Activated CD4-positive, alpha-beta memory T cell treated with anti-CD3 and anti-CD28 coated beads, Interleukin-2, amount 10 ng/mL, durations not matched to agents 7 days and 5 days (primary cell): ENCODE data around the gene NDUFV1. TPM values are rescaled to one million over a fixed set of nuclear protein-coding genes. Genes with fewer than 3 reads are reported as not detected.
"Not testable (repeated sequence)": the region's sequence is repeated elsewhere in the genome, so short reads cannot be mapped to it uniquely, and the experiment has no call there.

ENCODE experiments used
- CTCF ChIA-PET: fragments of 350-600 bp; sonication (Branson Sonifier 250); formaldehyde crosslinking; loops from one replicate; lab custom pipeline; 2021; ENCODE audit warnings: antibody characterized with exemption, inconsistent platforms; lab: Charles Lee
- POLR2A ChIA-PET: fragments of 350-600 bp; sonication (Branson Sonifier 250); formaldehyde crosslinking; loops from one replicate; lab custom pipeline; 2021; ENCODE audit warnings: antibody characterized with exemption; lab: Charles Lee
- DNase-seq: peaks from one replicate; pipeline ENCODE4 v3.0.0-alpha.2; 2020
- H3K27ac Mint-ChIP-seq: one replicate; pipeline ENCODE4 v1.8.0; 2021; ENCODE audit warnings: mild to moderate bottlenecking, mixed read lengths
- H3K27me3 Mint-ChIP-seq: one replicate; pipeline ENCODE4 v1.8.0; 2021; ENCODE audit warnings: mixed read lengths
- H3K36me3 Mint-ChIP-seq: one replicate; pipeline ENCODE4 v1.8.0; 2021; ENCODE audit warnings: low read depth, mixed read lengths
- H3K4me1 Mint-ChIP-seq: one replicate; pipeline ENCODE4 v1.8.0; 2021; ENCODE audit warnings: mixed read lengths
- H3K4me3 Mint-ChIP-seq: one replicate; pipeline ENCODE4 v1.8.0; 2021; ENCODE audit warnings: mild to moderate bottlenecking, mixed read lengths
- H3K9me3 Mint-ChIP-seq: one replicate; pipeline ENCODE4 v1.8.0; 2021; ENCODE audit warnings: mixed read lengths
- total RNA-seq, 2 experiments: library from RNA; stranded (reverse); gene quantifications; one replicate each; pipeline ENCODE4 v1.2.3, GENCODE V29; 2021

NDUFV1 gene
- total RNA-seq, 2 experiments from 2014 or later = 174 to 193 TPM

DNA sequence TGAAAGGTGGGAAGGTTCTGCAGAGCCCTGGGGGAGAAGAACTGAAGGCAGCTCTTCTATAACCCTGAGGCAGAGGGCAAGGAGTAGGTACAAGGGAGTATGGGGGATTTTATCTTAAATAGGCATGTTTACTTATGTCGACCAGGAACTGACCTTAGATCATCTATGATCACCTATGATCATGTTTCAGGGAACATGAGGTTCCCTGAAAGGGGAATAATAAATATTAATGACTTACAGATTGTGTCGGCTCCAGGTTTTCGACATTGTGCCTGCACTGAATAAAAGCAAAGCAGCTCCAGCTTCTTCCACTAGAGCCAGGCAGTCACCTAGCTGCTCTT, 13.2 kb upstream of the NDUFV1 start:
- POLR2A ChIA-PET = no interaction called here
- DNase-seq = no peak
- no peaks in the 10 kb centered on the region for H3K4me1 Mint-ChIP-seq
- no peaks in the 10 kb centered on the region for H3K36me3 Mint-ChIP-seq
- CTCF ChIA-PET = no interaction called here
- no peak overlapping the region for H3K4me3 Mint-ChIP-seq
- H3K27me3 Mint-ChIP-seq = peaks cover 4% of the 10 kb centered on the region
- no peaks in the 10 kb centered on the region for H3K9me3 Mint-ChIP-seq
- H3K27ac Mint-ChIP-seq = no peak overlapping the region

DNA sequence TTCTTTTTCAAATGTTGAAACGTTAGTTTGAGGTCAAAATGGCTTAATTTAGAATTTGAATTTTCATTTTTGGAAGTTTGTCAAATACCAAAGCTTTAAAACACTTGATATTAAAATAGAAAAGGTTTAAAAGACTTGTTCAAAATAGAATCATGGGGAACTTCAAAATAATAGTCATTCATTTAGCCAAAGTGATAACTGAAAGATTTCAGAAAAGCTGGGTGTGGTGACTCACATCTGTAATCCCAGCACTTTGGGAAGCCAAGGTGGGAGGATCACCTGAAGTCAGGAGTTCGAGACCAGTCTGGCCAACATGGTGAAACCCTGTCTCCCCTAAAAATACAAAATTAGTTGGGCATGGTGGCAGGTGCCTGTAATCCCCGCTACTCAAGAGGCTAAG, 12.3 kb upstream of the NDUFV1 start:
- ChIA-PET POLR2A (no interaction called here), CTCF (no interaction called here)
- Mint-ChIP-seq H3K27ac (no peak overlapping the region), H3K9me3 (no peaks in the 10 kb centered on the region), H3K36me3 (no peaks in the 10 kb centered on the region), H3K4me3 (no peak overlapping the region), H3K27me3 (peaks cover 4% of the 10 kb centered on the region), H3K4me1 (peaks cover under 1% of the 10 kb centered on the region)
- no peak for DNase-seq

DNA sequence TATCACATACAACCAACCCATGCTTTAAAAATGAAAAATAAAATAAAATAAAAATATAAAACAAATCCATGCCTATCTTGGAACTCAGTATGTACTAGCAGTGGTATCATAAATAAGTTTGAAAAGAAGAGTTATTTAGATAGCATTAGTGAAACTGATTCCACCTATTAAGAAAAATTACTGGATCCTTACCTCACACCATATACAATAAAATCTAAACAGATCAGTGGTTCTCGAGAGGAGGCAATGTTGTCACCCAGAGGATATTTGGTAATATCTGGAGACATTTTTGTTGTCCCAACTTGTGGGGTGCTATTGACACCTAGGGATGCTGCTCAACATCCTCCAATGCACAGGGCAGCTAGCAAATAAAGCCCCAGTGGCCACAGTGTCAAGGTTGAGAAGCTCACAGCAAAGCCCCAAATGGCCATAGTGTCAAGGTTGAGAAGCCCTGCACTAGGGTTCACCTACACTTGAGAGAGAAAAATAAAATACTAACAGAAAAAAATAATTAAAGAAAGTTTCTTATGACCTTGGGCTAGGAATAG, 9.9 kb upstream of the NDUFV1 start:
- no peak for DNase-seq
- POLR2A ChIA-PET = no interaction called here
- CTCF ChIA-PET = no interaction called here

DNA sequence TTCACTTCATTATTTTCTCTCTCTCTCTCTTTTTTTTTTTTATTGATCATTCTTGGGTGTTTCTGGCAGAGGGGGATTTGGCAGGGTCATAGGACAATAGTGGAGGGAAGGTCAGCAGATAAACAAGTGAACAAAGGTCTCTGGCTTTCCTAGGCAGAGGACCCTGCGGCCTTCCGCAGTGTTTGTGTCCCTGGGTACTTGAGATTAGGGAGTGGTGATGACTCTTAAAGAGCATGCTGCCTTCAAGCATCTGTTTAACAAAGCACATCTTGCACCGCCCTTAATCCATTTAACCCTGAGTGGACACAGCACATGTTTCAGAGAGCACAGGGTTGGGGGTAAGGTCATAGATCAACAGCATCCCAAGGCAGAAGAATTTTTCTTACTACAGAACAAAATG, 9.3 kb upstream of the NDUFV1 start:
- H3K36me3 Mint-ChIP-seq, DNase-seq, H3K27ac Mint-ChIP-seq, H3K4me3 Mint-ChIP-seq, H3K9me3 Mint-ChIP-seq, CTCF ChIA-PET, POLR2A ChIA-PET: not testable (repeated sequence)
- Mint-ChIP-seq H3K27me3 (peaks cover 17% of the 10 kb centered on the region), H3K4me1 (peaks cover 14% of the 10 kb centered on the region)

More for the DNA sequence above, 9.9 kb upstream of the NDUFV1 start:
- Mint-ChIP-seq H3K9me3 (no peaks in the 10 kb centered on the region), H3K27me3 (peaks cover 17% of the 10 kb centered on the region), H3K36me3 (no peaks in the 10 kb centered on the region), H3K4me3 (no peak overlapping the region), H3K4me1 (peaks cover 14% of the 10 kb centered on the region), H3K27ac (no peak overlapping the region)

DNA sequence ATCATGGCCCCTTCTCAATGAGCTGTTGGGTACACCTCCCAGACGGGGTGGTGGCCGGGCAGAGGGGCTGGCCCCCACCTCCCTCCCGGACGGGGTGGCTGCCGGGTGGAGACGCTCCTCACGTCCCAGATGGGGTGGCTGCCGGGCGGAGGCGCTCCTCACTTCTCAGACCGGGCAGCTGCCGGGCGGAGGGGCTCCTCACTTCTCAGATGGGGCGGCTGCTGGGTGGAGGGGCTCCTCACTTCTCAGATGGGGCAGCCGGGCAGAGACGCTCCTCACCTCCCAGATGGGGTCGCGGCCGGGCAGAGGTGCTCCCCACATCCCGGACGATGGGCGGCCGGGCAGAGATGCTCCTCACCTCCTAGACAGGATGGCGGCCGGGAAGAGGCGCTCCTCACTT, 8.8 kb upstream of the NDUFV1 start:
- H3K36me3 Mint-ChIP-seq, H3K9me3 Mint-ChIP-seq, H3K27ac Mint-ChIP-seq, H3K4me3 Mint-ChIP-seq, POLR2A ChIA-PET, DNase-seq, CTCF ChIA-PET: not testable (repeated sequence)
- H3K4me1 Mint-ChIP-seq = peaks cover 14% of the 10 kb centered on the region
- peaks cover 21% of the 10 kb centered on the region for H3K27me3 Mint-ChIP-seq

DNA sequence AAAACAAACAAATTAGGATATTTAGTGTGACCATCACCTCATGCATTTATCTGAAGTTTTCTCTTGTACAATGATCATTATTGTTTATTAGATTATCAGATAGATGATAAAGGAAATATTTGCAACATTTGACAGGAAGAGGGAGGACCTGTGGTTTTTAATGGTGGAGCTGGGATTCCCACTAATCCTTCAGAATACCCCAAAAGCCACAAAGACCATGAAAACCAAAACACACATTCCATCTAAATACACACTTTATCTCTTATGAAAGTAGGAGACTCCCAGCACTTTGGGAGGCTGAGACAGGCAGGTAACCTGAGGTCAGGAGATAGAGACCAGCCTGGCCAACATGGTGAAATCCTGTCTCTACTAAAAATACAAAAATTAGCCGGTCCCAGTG, 7.6 kb upstream of the NDUFV1 start:
- H3K27me3 Mint-ChIP-seq = peaks cover 21% of the 10 kb centered on the region
- no peak for DNase-seq
- ChIA-PET POLR2A (no interaction called here), CTCF (no interaction called here)
- H3K4me3 Mint-ChIP-seq = no peak overlapping the region
- H3K36me3 Mint-ChIP-seq = no peaks in the 10 kb centered on the region
- no peaks in the 10 kb centered on the region for H3K9me3 Mint-ChIP-seq
- H3K4me1 Mint-ChIP-seq = peaks cover 14% of the 10 kb centered on the region
- no peak overlapping the region for H3K27ac Mint-ChIP-seq

DNA sequence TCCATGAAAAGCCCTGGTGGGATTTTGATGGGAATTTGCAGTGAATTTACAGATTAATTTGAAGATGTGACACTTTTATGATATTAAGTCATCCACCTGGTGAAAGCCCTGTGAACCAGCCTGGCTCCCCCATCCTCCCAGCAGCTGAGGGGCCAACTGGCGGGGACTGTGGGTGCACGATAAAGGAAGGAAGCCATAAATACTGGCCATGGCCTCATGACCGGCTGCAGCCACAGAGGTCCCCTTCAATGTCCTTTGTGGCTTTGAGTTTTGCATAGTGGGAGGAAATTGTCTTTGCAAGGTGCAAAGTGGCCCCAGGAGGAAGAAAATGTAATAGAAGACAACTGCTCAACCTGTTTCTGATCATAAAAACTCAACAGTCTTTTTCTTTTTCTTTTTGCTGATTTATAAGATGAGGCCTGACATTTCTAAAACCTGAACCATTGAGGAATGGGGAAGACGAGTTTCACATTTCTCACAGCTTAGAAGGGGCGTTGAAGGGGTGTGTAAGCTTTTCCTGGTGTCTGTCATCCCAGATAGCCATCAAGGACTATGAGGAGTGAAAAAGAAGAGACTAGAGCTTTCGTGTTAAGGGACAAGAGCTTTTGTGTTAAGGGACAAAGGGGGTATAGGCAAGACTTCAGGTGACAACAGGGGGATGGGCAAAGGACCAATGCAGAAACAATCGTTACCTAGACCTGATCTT, 6.3 kb upstream of the NDUFV1 start:
- CTCF ChIA-PET = no interaction called here
- Mint-ChIP-seq H3K4me1 (peaks cover 15% of the 10 kb centered on the region), H3K27ac (no peak overlapping the region), H3K9me3 (no peaks in the 10 kb centered on the region), H3K27me3 (peaks cover 21% of the 10 kb centered on the region), H3K36me3 (no peaks in the 10 kb centered on the region), H3K4me3 (no peak overlapping the region)
- DNase-seq = no peak
- POLR2A ChIA-PET = no interaction called here

DNA sequence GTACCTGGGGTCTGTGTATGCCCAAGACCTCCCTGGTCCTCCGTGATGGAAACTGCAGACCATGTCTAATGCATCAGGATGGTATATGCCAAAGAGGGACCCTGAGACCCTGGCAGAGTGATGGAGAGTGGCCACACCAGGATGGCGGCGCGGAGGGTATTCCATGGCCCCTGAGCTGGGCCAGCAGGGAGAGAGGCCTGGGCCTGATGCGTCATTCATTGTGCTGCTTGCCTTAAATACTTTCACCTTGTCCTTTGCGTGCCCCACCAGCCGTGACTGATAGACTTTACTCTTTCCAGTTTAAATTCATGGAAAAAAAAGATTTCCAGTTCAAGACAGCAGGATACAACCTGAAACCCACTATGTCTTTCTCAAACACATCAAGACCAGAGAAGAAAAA, 5.6 kb upstream of the NDUFV1 start:
- Mint-ChIP-seq H3K27me3 (peaks cover 21% of the 10 kb centered on the region), H3K27ac (no peak overlapping the region), H3K4me3 (no peak overlapping the region), H3K9me3 (no peaks in the 10 kb centered on the region), H3K4me1 (peaks cover 20% of the 10 kb centered on the region), H3K36me3 (no peaks in the 10 kb centered on the region)
- CTCF ChIA-PET = no interaction called here
- no peak for DNase-seq
- POLR2A ChIA-PET = no interaction called here

DNA sequence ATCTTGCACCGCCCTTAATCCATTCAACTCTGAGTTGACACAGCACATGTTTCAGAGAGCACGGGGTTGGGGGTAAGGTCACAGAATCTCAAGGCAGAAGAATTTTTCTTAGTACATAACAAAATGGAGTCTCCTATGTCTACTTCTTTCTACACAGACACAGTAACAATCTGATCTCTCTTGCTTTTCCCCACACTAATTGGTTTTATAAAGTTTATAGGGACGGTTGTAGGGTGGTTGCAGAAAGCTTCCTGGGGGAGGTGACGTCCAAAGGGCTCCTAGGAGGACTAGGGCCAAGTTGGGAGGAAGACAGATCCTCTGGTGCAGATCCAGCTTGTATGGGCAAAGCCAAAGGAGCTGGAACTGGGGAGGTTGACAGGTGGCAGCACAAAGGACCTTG, 2.6 kb upstream of the NDUFV1 start:
- CTCF ChIA-PET, DNase-seq, H3K4me3 Mint-ChIP-seq, H3K36me3 Mint-ChIP-seq, H3K27ac Mint-ChIP-seq, POLR2A ChIA-PET, H3K9me3 Mint-ChIP-seq: not testable (repeated sequence)
- peaks cover 18% of the 10 kb centered on the region for H3K27me3 Mint-ChIP-seq
- H3K4me1 Mint-ChIP-seq = peaks cover 35% of the 10 kb centered on the region

DNA sequence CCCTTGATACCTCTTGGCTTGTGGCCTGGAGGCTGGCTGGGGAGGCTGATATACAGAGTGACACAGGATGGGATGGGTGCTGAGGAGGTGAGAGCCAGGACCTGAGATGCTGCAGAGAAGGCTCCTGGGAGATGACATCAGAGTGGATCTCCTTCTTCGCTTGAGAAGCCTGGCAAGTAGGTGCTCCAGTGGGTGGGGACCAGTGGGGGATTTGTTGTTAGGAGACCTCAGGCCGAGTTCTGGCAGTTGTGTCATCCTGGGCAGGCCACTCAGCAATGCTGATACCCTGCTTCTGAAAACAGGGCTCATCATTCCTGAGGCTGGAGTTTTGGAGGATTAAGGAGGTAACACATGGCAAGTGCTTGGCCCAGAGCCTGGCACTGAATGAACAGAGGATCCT, 1.9 kb upstream of the NDUFV1 start:
- no peak overlapping the region for H3K27ac Mint-ChIP-seq
- no peak for DNase-seq
- peaks cover 16% of the 10 kb centered on the region for H3K27me3 Mint-ChIP-seq
- no peak overlapping the region for H3K4me3 Mint-ChIP-seq
- peaks cover 14% of the 10 kb centered on the region for H3K36me3 Mint-ChIP-seq
- POLR2A ChIA-PET = interaction anchor here (1.6 kb wide), 1 partner anchor 10 kb away, joined by 9 read pairs; no protein-coding TSS in a partner anchor
- CTCF ChIA-PET = interaction anchor here (0.9 to 1.2 kb wide), 2 partner anchors 22 to 33 kb away, joined by 3 read pairs; no protein-coding TSS in a partner anchor
- H3K9me3 Mint-ChIP-seq = no peaks in the 10 kb centered on the region
- H3K4me1 Mint-ChIP-seq = peaks cover 33% of the 10 kb centered on the region

DNA sequence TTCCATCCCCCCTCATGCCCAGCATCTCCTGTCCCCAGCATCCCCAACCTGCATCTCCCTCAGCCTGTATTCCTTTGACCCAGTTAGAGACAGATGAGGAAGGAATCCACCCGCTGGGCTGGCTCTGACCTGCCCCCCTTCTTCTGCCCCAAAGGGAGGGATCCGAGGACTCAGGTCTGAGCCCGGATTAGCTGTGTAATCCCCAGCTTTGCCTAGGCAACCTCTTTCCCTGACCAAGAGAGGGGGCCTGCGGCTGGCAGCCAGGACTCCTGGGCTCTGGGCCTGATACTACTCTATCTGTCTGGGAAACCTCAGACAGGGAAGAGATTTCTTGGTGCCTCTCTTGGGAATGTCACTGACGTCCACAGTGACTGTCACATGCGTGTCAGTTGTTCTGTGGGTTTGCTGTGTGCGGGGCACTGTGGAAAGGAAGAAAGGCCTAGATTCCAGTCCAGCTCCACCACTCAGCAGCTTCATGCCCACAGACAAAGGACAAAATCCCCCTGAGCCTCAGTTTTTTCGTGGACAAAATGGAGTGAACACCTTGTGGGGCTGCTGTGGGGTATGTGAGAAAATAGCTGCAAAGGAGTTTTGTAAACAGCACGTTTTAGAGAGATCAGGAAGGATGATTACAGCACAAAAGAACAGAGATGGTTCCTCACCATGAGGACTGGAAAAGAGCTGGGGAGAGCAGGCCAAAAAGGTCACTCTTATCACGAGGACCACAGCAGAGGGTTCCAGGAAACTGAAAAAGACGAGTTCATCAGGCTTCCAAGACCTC, 1.3 kb upstream of the NDUFV1 start:
- peaks cover 19% of the 10 kb centered on the region for H3K36me3 Mint-ChIP-seq
- no peaks in the 10 kb centered on the region for H3K9me3 Mint-ChIP-seq
- H3K4me3 Mint-ChIP-seq = peak overlapping the region; percentile 65
- CTCF ChIA-PET = interaction anchor here (0.9 to 1.2 kb wide), 3 partner anchors 9 to 33 kb away, joined by 3 read pairs; no protein-coding TSS in a partner anchor
- peaks cover 27% of the 10 kb centered on the region for H3K4me1 Mint-ChIP-seq
- no peak overlapping the region for H3K27ac Mint-ChIP-seq
- POLR2A ChIA-PET = interaction anchor here (1.6 kb wide), 1 partner anchor 9 kb away, joined by 9 read pairs; no protein-coding TSS in a partner anchor
- H3K27me3 Mint-ChIP-seq = peaks cover 12% of the 10 kb centered on the region
- no peak for DNase-seq

DNA sequence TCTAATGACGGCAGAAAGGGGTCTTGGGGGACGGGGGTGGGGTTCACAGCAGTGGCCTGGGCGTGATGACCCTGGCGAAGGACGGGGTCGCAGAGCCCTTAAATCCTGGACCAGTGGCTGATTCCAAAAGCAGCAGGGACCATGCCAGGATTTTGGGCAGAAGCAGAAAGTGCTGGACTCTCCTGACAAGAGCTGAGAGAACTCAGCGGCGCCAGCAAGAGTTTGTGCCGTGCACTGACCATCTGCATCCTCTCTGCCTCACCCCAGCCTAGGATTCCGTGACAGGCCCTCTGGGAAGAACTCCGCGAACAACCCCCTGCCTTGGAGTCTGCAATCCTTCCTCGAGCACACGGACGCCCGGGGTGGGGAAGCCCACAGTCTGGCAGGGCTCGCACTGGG, 644 bp upstream of the NDUFV1 start:
- CTCF ChIA-PET = interaction anchor here (0.9 to 1.2 kb wide), 2 partner anchors 8 to 20 kb away, joined by 3 read pairs; no protein-coding TSS in a partner anchor
- peak overlapping the region; percentile 58 for H3K27ac Mint-ChIP-seq

DNA sequence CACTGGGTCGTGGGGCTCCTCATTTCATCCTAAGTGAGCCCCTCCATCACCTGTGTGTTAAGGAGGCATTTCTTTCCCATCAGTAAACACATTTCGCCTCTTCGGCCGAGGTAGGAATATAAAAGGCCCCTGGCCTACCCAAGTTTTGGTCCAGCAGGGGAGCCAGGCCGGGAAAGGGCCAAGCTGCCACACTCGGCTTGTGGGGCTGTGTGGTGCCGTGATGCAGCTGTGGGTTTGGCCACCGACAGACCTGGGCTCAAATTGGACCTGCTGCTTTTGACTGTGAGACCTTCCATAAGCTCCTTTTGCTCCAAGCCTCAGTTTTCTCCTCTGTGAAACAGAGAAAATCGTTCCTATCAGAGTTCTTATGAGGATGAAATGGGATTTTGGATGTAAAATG, 771 bp downstream of the NDUFV1 start:
- POLR2A ChIA-PET = interaction anchor here (2.1 kb wide), 1 partner anchor 21 kb away, joined by 11 read pairs; the partner anchor contains the start of gene NUDT8
- H3K4me1 Mint-ChIP-seq = peaks cover 24% of the 10 kb centered on the region
- DNase-seq = no peak
- H3K27ac Mint-ChIP-seq = peak overlapping the region; percentile 79
- H3K36me3 Mint-ChIP-seq = peaks cover 34% of the 10 kb centered on the region
- CTCF ChIA-PET = interaction anchor here (1.6 kb wide), 1 partner anchor 22 kb away, joined by 6 read pairs; the partner anchor contains the start of gene NUDT8
- peak overlapping the region; percentile 81 for H3K4me3 Mint-ChIP-seq
- no peaks in the 10 kb centered on the region for H3K9me3 Mint-ChIP-seq
- peaks cover 6% of the 10 kb centered on the region for H3K27me3 Mint-ChIP-seq

More for the DNA sequence above, 644 bp upstream of the NDUFV1 start:
- H3K36me3 Mint-ChIP-seq = peaks cover 23% of the 10 kb centered on the region
- peaks cover 6% of the 10 kb centered on the region for H3K27me3 Mint-ChIP-seq
- no peaks in the 10 kb centered on the region for H3K9me3 Mint-ChIP-seq
- H3K4me1 Mint-ChIP-seq = peaks cover 23% of the 10 kb centered on the region
- POLR2A ChIA-PET = interaction anchor here (1.6 kb wide), 1 partner anchor 8 kb away, joined by 9 read pairs; no protein-coding TSS in a partner anchor
- peak overlapping the region; percentile 81 for H3K4me3 Mint-ChIP-seq
- DNase-seq = no peak
